Neural crest cell (in vitro differentiated cells): Measurements from ENCODE around the gene MYL3. TPM values are rescaled to one million over a fixed set of nuclear protein-coding genes. Genes with fewer than 3 reads are reported as not detected.
"Not testable (repeated sequence)": the region's sequence is repeated elsewhere in the genome, so short reads cannot be mapped to it uniquely, and the experiment has no call there.

Experiments used
- DNase-seq: peaks from one replicate; pipeline ENCODE4 v3.0.0; 2021; ENCODE audit warnings: low read depth, mixed read lengths, low spot score
- H3K27ac Mint-ChIP-seq: one replicate; pipeline ENCODE4 v1.8.0; 2021; ENCODE audit warnings: mild to moderate bottlenecking, mixed read lengths; ENCODE audit not compliant: unreplicated experiment
- H3K27me3 Mint-ChIP-seq: 2 replicates; pipeline ENCODE4 v1.8.0; 2021; ENCODE audit warnings: low read depth, mild to moderate bottlenecking, mixed read lengths
- H3K36me3 Mint-ChIP-seq: 2 replicates; pipeline ENCODE4 v1.8.0; 2021; ENCODE audit warnings: low read depth, mild to moderate bottlenecking, mixed read lengths
- H3K4me1 Mint-ChIP-seq: 2 replicates; pipeline ENCODE4 v1.8.0; 2021; ENCODE audit warnings: mixed read lengths
- H3K4me3 Mint-ChIP-seq: one replicate; pipeline ENCODE4 v1.8.0; 2021; ENCODE audit warnings: mild to moderate bottlenecking, mixed read lengths
- H3K9me3 Mint-ChIP-seq: 2 replicates; pipeline ENCODE4 v1.8.0; 2021; ENCODE audit warnings: mixed read lengths
- CTCF ChIP-seq: fragments of 200-600 bp; sonication (generic); conservative IDR thresholded peaks from 2 replicates; pipeline ENCODE4 v1.5.0; 2021; ENCODE audit warnings: antibody characterized with exemption, mild to moderate bottlenecking
- total RNA-seq: library from RNA; stranded (reverse); gene quantifications from 2 replicates; pipeline ENCODE4 v1.2.1, GENCODE V29; 2021

The MYL3 gene
- total RNA-seq, 1 donor from 2014 or later, result not detected

DNA sequence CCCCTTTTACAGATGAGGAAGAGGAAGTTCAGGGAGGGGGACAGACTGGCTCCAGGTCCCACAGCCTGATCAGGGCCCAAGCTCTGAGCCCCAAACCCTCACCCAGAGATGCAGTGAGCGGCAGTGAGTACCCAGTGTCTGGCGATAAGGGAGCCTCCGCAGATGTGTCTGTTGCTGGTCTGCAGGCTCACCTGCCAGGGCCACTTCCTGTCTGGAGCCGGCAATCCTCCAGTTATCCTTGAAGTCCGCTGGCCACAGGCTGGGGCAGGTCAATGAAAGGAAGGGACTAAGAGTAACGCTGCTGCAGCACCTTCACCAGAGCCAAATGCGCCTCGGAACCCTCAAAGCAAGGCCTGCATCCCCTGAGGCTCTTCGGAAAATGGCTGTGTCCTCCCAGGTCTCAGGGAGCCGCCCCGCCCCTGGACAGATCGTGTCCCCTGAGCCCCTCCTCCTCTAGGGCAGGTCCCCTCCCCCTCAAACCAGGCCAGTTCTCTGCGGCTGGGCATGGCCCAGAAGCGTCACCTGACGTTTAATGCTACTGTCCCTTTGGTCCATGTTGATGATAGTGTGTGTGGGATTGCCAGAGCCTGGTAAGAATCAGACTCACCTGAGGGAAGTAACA is 51.5 kb downstream of the MYL3 start:
- Mint-ChIP-seq H3K9me3 (no peaks in the 10 kb centered on the region), H3K36me3 (no peaks in the 10 kb centered on the region), H3K27ac (no peak overlapping the region), H3K4me1 (peaks cover 11% of the 10 kb centered on the region), H3K4me3 (peak overlapping the region; percentile 36), H3K27me3 (peaks cover 19% of the 10 kb centered on the region)
- no peak for TF ChIP-seq CTCF
- DNase-seq, result no peak

GRCh38 chr3:46808766-46809165 is 54.5 kb downstream of the MYL3 start:
- H3K36me3 Mint-ChIP-seq, DNase-seq, H3K4me3 Mint-ChIP-seq, H3K9me3 Mint-ChIP-seq, H3K27ac Mint-ChIP-seq: not testable (repeated sequence)
- Mint-ChIP-seq H3K27me3 (peaks cover 19% of the 10 kb centered on the region), H3K4me1 (peaks cover 11% of the 10 kb centered on the region)

Other genes with a start within 250 kb of the MYL3 start
- 0.16 and 0.26 TPM in 2 replicates for gene ALS2CL, start 169.8 kb downstream of the MYL3 start, total RNA-seq
- 0.30 TPM in 1 of 2 replicates, not detected in the other for gene TMIE, start 162.1 kb downstream of the MYL3 start, total RNA-seq
- gene PRSS50, start 145.6 kb downstream of the MYL3 start, total RNA-seq, result 0.35 and 0.39 TPM in 2 replicates
- gene PTH1R, start 14.3 kb upstream of the MYL3 start, total RNA-seq, result 0.14 and 0.34 TPM in 2 replicates
- gene CCDC12, start 113.3 kb upstream of the MYL3 start, total RNA-seq, result 53.2 and 54.3 TPM in 2 replicates
- gene NBEAL2, start 116.2 kb upstream of the MYL3 start, total RNA-seq, result 24.6 and 25.2 TPM in 2 replicates